Measurements from ENCODE around the gene TSPAN4. TPM values are rescaled to one million over a fixed set of nuclear protein-coding genes. Genes with fewer than 3 reads are reported as not detected.

The TSPAN4 gene
- total RNA-seq, 1 donor from 2014 or later, result 14.8 TPM

DNA sequence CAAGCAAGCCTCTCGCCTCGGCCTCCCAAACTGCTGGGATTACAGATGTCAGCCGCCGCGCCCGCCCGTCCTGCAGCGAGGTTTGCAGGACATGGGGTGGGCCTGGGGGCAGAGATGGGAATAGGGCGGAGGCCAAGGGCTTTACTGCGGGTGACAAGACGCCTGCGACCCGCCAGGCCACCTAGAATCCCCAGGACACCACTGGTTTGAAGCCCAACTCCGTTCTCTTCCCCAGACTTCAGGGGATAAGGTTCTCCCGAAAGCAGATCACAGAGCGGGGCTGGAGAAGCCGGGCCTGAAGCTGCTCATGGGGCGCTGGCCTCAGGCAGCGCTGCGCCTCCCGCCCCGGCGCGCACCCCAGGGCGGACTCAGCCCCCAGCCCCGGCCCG lies 677 bp upstream of the TSPAN4 start:
- H3K4me1 Mint-ChIP-seq, result peaks cover 19% of the 10 kb centered on the region
- peaks cover 24% of the 10 kb centered on the region for H3K36me3 Mint-ChIP-seq (ENCODE audit: low read depth)
- no peaks in the 10 kb centered on the region for H3K27me3 Mint-ChIP-seq
- peak overlapping the region; percentile 85 for H3K27ac Mint-ChIP-seq
- DNase-seq, result no peak
- intact Hi-C loops (cut with micrococcal nuclease), result loop anchor here (1.0 to 2.0 kb wide), 2 partner anchors 10 to 33 kb away; partner anchors contain the start of genes CD151 and RPLP2
- no peaks in the 10 kb centered on the region for H3K9me3 Mint-ChIP-seq
- peak overlapping the region; percentile 89 for H3K4me3 Mint-ChIP-seq

DNA sequence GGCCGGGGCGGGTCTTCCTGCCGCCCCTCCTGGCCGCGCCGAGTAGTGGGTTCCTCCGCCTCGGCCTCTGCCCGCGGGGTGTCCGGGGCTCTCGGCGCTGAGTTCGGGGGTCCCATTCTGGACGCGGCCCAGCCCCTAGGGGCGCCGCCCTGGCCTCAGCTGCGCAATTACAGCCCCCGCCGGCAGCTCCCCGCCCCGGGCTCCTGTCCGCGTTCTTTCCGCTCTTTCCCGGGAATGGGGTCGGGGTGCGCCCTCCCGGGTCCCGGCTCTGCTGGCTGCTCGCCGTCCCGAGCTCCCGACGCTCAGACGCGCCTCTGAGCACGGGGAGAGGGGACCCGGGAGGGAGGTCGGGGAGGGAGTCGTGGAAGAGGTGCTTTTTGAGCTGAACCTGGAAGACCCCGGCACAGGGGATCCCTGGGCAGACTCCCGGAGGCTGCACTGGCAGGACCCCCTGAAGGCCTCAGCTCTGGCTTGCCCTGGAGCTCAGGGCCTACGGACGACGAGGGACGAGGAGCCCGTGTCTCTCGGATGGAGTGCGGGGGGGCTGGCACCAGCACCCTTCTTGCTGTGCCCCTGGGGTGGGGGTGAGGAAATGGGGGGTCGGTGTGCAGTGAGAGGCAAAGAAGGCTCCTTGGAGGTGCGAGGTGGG lies 558 bp downstream of the TSPAN4 start:
- peak; percentile 70 for DNase-seq
- intact Hi-C loops (cut with micrococcal nuclease), result loop anchor here (2.0 kb wide), 1 partner anchor 34 kb away; the partner anchor contains the start of gene RPLP2
- Mint-ChIP-seq H3K4me1 (peaks cover 19% of the 10 kb centered on the region), H3K27ac (peak overlapping the region; percentile 59), H3K4me3 (peak overlapping the region; percentile 76), H3K36me3 (ENCODE audit: low read depth) (peaks cover 19% of the 10 kb centered on the region), H3K27me3 (no peaks in the 10 kb centered on the region), H3K9me3 (no peaks in the 10 kb centered on the region)

- intact Hi-C loops (cut with micrococcal nuclease), result loop anchor here (2.0 kb wide), 1 partner anchor 35 kb away; the partner anchor contains the start of gene RPLP2
- H3K4me1 Mint-ChIP-seq, result peaks cover 21% of the 10 kb centered on the region
- H3K36me3 Mint-ChIP-seq (ENCODE audit: low read depth), result peaks cover 13% of the 10 kb centered on the region
- peak overlapping the region; percentile 76 for H3K4me3 Mint-ChIP-seq
- peak overlapping the region; percentile 59 for H3K27ac Mint-ChIP-seq
- peaks cover 5% of the 10 kb centered on the region for H3K27me3 Mint-ChIP-seq
- DNase-seq, result peak; percentile 69
- no peaks in the 10 kb centered on the region for H3K9me3 Mint-ChIP-seq
Observed at GRCh38 chr11:843818-844692, 1.4 kb downstream of the TSPAN4 start.

GRCh38 chr11:844693-845644 lies 2.3 kb downstream of the TSPAN4 start:
- no peak overlapping the region for H3K27ac Mint-ChIP-seq

GRCh38 chr11:845872-846495 lies 3.3 kb downstream of the TSPAN4 start:
- intact Hi-C loops (cut with micrococcal nuclease), result no loop called here
- H3K27ac Mint-ChIP-seq, result no peak overlapping the region
- peaks cover 4% of the 10 kb centered on the region for H3K36me3 Mint-ChIP-seq (ENCODE audit: low read depth)
- peaks cover 7% of the 10 kb centered on the region for H3K27me3 Mint-ChIP-seq
- no peak overlapping the region for H3K4me3 Mint-ChIP-seq
- DNase-seq, result no peak
- no peaks in the 10 kb centered on the region for H3K9me3 Mint-ChIP-seq
- peaks cover 10% of the 10 kb centered on the region for H3K4me1 Mint-ChIP-seq

More at GRCh38 chr11:844693-845644, 2.3 kb downstream of the TSPAN4 start:
- no peaks in the 10 kb centered on the region for H3K9me3 Mint-ChIP-seq
- intact Hi-C loops (cut with micrococcal nuclease), result no loop called here
- peak; percentile 78 for DNase-seq
- peak overlapping the region; percentile 44 for H3K4me3 Mint-ChIP-seq
- peaks cover 13% of the 10 kb centered on the region for H3K36me3 Mint-ChIP-seq (ENCODE audit: low read depth)
- peaks cover 7% of the 10 kb centered on the region for H3K27me3 Mint-ChIP-seq
- H3K4me1 Mint-ChIP-seq, result peaks cover 20% of the 10 kb centered on the region

GRCh38 chr11:846496-847098 lies 3.9 kb downstream of the TSPAN4 start:
- no peak overlapping the region for H3K4me3 Mint-ChIP-seq
- H3K27me3 Mint-ChIP-seq, result peaks cover 7% of the 10 kb centered on the region
- peaks cover 5% of the 10 kb centered on the region for H3K4me1 Mint-ChIP-seq
- DNase-seq, result no peak
- H3K27ac Mint-ChIP-seq, result no peak overlapping the region
- H3K36me3 Mint-ChIP-seq (ENCODE audit: low read depth), result no peaks in the 10 kb centered on the region
- intact Hi-C loops (cut with micrococcal nuclease), result no loop called here
- H3K9me3 Mint-ChIP-seq, result no peaks in the 10 kb centered on the region

GRCh38 chr11:847876-848275 lies 5.2 kb downstream of the TSPAN4 start:
- intact Hi-C loops (cut with micrococcal nuclease), result loop anchor here (1.0 to 2.0 kb wide), 2 partner anchors 63 to 203 kb away; partner anchors contain the start of gene CHID1
- Mint-ChIP-seq H3K27me3 (peaks cover 7% of the 10 kb centered on the region), H3K27ac (no peak overlapping the region), H3K4me1 (peaks cover 5% of the 10 kb centered on the region), H3K9me3 (no peaks in the 10 kb centered on the region), H3K36me3 (ENCODE audit: low read depth) (no peaks in the 10 kb centered on the region), H3K4me3 (no peak overlapping the region)
- DNase-seq, result no peak

GRCh38 chr11:848380-848931 lies 5.8 kb downstream of the TSPAN4 start:
- Mint-ChIP-seq H3K9me3 (no peaks in the 10 kb centered on the region), H3K4me3 (peak overlapping the region; percentile 73)

GRCh38 chr11:849104-849824 lies 6.6 kb downstream of the TSPAN4 start:
- peaks cover 3% of the 10 kb centered on the region for H3K4me1 Mint-ChIP-seq
- H3K27me3 Mint-ChIP-seq, result peaks cover 7% of the 10 kb centered on the region
- peak overlapping the region; percentile 73 for H3K4me3 Mint-ChIP-seq
- DNase-seq, result peak; percentile 82
- no peak overlapping the region for H3K27ac Mint-ChIP-seq
- intact Hi-C loops (cut with micrococcal nuclease), result loop anchor here (2.0 kb wide), 1 partner anchor 62 kb away; the partner anchor contains the start of gene CHID1
- no peaks in the 10 kb centered on the region for H3K9me3 Mint-ChIP-seq
- no peaks in the 10 kb centered on the region for H3K36me3 Mint-ChIP-seq (ENCODE audit: low read depth)

More at GRCh38 chr11:848380-848931, 5.8 kb downstream of the TSPAN4 start:
- intact Hi-C loops (cut with micrococcal nuclease), result loop anchor here (1.0 to 2.0 kb wide), 2 partner anchors 62 to 203 kb away; partner anchors contain the start of gene CHID1
- Mint-ChIP-seq H3K27me3 (peaks cover 7% of the 10 kb centered on the region), H3K27ac (no peak overlapping the region), H3K36me3 (ENCODE audit: low read depth) (no peaks in the 10 kb centered on the region), H3K4me1 (peaks cover 5% of the 10 kb centered on the region)
- peak; percentile 92 for DNase-seq

DNA sequence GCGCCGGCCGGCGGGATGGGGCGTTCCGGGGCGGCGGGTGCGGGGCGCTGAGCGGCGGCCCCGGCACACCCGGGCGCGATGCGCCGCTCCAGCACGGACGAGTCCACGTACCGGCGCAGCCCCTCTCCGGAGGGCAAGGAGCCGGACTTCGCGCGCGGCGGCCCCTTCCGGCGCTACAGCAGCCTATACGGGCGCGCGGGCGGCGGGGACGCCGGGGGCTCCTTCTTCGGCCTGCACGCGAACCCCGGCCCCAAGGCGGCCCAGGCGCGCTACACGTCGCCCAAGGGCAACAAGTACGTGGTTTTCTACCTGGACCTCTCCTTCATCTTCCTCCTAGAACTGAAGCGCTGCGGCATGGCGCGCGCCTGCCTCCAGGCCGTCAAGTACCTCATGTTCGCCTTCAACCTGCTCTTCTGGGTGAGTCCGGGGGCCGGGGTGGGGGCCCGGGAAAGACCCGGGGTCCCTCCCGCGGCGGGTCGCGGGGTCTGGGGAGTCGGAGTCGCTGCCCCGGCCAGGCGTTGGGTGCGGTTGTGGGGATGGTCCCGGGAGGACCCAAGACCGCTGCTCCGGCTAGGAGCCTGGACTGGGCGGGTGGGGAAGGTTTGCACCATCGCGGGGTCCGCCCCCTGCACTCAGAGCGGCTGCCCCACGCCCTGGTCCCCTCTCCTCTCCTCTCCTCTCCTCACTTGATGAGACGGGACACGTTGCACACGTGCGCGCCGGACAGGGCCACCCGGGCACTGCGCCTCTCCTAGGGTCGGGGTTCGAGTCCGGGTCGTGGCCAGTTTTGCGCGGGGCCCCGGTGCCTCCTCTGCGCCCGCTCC lies 7.5 kb downstream of the TSPAN4 start:
- Mint-ChIP-seq H3K27ac (no peak overlapping the region), H3K4me3 (no peak overlapping the region), H3K36me3 (ENCODE audit: low read depth) (no peaks in the 10 kb centered on the region), H3K4me1 (peaks cover 3% of the 10 kb centered on the region), H3K27me3 (peaks cover 7% of the 10 kb centered on the region), H3K9me3 (no peaks in the 10 kb centered on the region)
- DNase-seq, result no peak
- intact Hi-C loops (cut with micrococcal nuclease), result loop anchor here (2.0 kb wide), 1 partner anchor 61 kb away; the partner anchor contains the start of gene CHID1

Data from activated CD4-positive, alpha-beta T cell treated with anti-CD3 and anti-CD28 coated beads, Interleukin-2, amount 10 ng/mL, durations not matched to agents 24 days and 14 days (primary cell).